ENCODE results near the gene KIAA1191.

Gene KIAA1191

DNA sequence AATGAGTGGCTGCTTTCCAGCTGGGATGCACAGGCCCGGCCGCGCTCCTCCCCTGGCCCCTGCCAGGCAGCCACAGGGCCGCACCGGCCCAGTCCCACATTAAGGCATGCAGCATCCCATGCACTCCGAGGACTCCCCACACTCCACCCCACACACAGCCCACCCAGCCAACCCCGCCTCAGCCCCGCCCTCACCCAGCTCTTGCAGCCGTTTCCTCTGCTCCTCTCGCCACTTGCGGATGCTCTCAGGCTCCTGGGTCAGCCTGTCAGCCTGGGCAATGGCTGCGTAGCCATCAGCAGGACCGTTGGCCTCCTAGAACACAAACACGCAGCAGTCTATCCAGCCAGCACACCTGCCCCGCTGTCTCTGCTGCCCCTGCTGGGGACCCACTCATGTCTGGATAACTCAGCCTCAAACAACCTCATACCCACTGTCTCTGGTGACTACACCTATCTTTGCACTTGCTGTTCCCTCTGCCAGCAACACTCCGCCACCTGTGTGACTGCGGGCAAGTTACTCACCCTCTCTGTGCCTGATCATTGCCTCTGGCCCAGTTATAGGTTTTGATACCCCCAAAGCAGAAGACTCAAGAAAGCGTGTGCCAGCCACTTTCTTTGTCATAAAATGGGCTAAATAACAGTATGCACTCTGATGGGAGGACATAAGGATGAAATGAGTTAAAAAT lies 36.3 kb upstream of the KIAA1191 start:
- no peaks in the 10 kb centered on the region for H3K27me3 Mint-ChIP-seq (ENCODE audit: low read depth)
- peak overlapping the region in 2 of 3 experiments; percentile 55 to 80 for H3K27ac Mint-ChIP-seq
- H3K9me3 Mint-ChIP-seq: no peaks in the 10 kb centered on the region
- H3K4me1 Mint-ChIP-seq: peaks cover 34% of the 10 kb centered on the region
- peak overlapping the region in 1 of 3 experiments; percentile 50 for H3K4me3 Mint-ChIP-seq
- TF ChIP-seq, protein P1, sequence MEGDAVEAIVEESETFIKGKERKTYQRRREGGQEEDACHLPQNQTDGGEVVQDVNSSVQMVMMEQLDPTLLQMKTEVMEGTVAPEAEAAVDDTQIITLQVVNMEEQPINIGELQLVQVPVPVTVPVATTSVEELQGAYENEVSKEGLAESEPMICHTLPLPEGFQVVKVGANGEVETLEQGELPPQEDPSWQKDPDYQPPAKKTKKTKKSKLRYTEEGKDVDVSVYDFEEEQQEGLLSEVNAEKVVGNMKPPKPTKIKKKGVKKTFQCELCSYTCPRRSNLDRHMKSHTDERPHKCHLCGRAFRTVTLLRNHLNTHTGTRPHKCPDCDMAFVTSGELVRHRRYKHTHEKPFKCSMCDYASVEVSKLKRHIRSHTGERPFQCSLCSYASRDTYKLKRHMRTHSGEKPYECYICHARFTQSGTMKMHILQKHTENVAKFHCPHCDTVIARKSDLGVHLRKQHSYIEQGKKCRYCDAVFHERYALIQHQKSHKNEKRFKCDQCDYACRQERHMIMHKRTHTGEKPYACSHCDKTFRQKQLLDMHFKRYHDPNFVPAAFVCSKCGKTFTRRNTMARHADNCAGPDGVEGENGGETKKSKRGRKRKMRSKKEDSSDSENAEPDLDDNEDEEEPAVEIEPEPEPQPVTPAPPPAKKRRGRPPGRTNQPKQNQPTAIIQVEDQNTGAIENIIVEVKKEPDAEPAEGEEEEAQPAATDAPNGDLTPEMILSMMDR (IDR thresholded peaks at IDR 0.05; ENCODE audit: unreplicated experiment in 3 of 3): no peak
- H3K36me3 Mint-ChIP-seq (ENCODE audit: low read depth): peaks cover 6% of the 10 kb centered on the region

DNA sequence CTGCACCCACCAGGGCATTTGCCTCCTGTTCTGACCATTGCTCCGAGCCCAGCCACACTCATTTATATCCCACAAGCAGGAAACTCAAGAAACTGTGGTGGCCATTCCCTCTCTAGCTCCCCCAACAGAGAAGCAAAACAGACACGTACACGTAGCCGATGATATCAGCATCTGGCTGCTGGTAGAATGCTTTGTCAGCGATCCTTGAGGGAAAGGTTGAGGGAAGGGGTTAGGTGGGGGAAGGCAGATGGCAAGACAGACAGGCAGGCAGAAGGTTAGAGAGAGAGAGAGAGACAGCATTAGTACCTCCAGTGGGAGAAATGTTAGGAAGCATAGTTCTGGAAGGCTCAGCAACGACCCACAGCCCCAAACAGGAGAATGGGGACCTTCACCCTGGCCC lies 34.8 kb upstream of the KIAA1191 start:
- Mint-ChIP-seq H3K36me3 (ENCODE audit: low read depth) (peaks cover 9% of the 10 kb centered on the region), H3K27ac (peak overlapping the region; percentile 92 to 96 (median 93)), H3K9me3 (no peaks in the 10 kb centered on the region), H3K4me3 (peak overlapping the region; percentile 10 to 63 (median 56)), H3K27me3 (ENCODE audit: low read depth) (no peaks in the 10 kb centered on the region), H3K4me1 (peaks cover 27% of the 10 kb centered on the region)
- TF ChIP-seq, protein P1 (IDR thresholded peaks at IDR 0.05; ENCODE audit: unreplicated experiment in 3 of 3): no peak

DNA sequence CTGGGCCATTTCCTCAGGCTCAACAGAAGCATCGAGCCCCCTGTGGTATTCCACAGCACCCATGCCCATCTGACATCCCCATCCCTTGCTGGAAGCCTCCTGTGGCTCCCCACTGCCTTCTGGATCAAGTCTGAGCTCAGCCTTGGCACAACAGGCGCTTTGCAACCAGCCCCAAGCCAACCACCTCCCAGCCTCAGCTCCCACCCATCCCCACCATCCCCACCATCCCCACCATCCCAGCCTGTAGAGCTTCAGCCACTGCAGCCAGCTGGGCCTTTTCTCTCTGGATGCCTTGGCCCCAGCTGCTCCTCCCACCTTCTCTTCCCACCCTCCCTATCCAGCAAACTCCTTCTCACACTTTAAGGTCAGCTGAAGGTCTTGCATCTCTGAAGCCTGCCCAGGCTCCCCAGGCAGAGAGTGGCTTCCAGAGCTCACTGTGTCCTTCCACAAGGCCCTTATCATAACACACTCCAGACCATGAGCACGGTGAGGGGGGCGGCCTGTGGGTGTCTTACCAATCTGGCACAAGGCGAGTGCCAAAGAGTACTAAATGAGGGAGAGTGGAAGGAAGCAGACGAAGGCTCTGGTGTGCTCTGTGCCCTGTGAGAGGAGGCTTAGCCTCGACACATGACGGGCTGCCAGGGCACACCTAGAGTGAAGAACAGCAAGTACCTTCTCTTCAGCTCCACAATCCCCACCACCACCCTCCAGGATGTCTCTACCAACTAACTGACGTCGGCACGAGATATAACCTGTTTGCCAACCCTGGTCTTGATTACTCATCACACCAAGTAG lies 33.5 kb upstream of the KIAA1191 start:
- Mint-ChIP-seq H3K9me3 (no peaks in the 10 kb centered on the region), H3K4me1 (peaks cover 18% of the 10 kb centered on the region), H3K4me3 (peak overlapping the region in 1 of 3 experiments; percentile 5), H3K27me3 (ENCODE audit: low read depth) (no peaks in the 10 kb centered on the region), H3K27ac (peak overlapping the region; percentile 69 to 95 (median 78)), H3K36me3 (ENCODE audit: low read depth) (peaks cover 9% of the 10 kb centered on the region)
- TF ChIP-seq, protein P1 (IDR thresholded peaks at IDR 0.05; ENCODE audit: unreplicated experiment in 3 of 3): no peak

DNA sequence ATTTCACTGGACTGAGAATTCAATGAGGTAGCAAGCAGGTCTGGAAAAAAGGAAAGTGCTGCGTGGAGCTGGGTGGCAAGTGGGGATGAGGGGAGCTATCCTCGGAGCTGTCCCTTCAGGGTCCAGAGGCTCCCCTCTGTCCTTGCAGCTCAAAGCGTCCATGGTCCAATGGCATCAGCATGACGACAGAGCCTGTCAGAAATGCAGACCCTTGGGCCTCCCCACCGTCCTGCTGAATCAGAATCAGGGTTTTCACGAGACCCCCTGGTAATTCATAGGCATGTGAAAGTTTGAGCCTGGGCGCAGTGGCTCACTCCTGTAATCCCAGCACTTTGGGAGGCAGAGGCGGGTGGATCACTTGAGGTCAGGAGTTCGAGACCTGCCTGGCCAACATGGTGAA lies 32.5 kb upstream of the KIAA1191 start:
- Mint-ChIP-seq H3K9me3 (no peaks in the 10 kb centered on the region), H3K27ac (no peak overlapping the region), H3K36me3 (ENCODE audit: low read depth) (peaks cover 9% of the 10 kb centered on the region), H3K4me3 (no peak overlapping the region), H3K4me1 (peaks cover 18% of the 10 kb centered on the region), H3K27me3 (ENCODE audit: low read depth) (no peaks in the 10 kb centered on the region)
- TF ChIP-seq, protein P1 (IDR thresholded peaks at IDR 0.05; ENCODE audit: unreplicated experiment in 3 of 3): no peak

DNA sequence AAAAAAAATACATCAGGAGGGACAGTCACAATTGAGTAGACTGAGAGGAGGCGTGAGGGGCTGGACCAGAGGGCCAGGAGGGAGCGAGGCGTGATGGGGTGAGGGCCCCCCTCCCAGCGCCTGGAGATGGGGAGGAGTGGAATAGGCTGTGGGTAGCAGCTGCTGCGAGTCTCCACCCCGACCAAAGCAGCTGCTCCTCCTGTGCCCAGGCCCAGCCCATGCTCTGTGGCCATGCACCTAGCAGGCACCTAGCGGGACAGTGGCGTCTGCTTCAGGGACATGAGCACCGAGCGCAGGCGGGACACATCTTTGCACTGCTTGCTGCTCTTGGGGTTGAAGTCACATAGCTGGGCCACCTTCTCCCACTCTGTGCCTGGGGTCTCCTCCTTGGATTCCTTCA lies 31.0 kb upstream of the KIAA1191 start:
- H3K4me1 Mint-ChIP-seq: peaks cover 24% of the 10 kb centered on the region
- H3K4me3 Mint-ChIP-seq: no peak overlapping the region
- peak overlapping the region in 1 of 3 experiments; percentile 66 for H3K27ac Mint-ChIP-seq
- H3K36me3 Mint-ChIP-seq (ENCODE audit: low read depth): peaks cover 9% of the 10 kb centered on the region
- TF ChIP-seq, protein P1 (IDR thresholded peaks at IDR 0.05; ENCODE audit: unreplicated experiment in 3 of 3): no peak
- H3K9me3 Mint-ChIP-seq: no peaks in the 10 kb centered on the region
- H3K27me3 Mint-ChIP-seq (ENCODE audit: low read depth): no peaks in the 10 kb centered on the region

Measured in nephron (organoid).